ENCODE results near the gene BRAP.
"Not testable (repeated sequence)": the region's sequence is repeated elsewhere in the genome, so short reads cannot be mapped to it uniquely, and the experiment has no call there.

BRAP gene

GRCh38 chr12:111685811-111686573 is at the start of gene BRAP, which contains the start of gene ACAD10:
Gene BRAP (minus strand): TSS chr12:111685956. CDS start chr12:111685792, 164 bp downstream.
Gene ACAD10 (plus strand): TSS chr12:111686053. CDS start chr12:111692710, 6,657 bp downstream.
- peak; percentile 90 to 92 for DNase-seq (ENCODE audit: low read depth in 2 of 2)

DNA sequence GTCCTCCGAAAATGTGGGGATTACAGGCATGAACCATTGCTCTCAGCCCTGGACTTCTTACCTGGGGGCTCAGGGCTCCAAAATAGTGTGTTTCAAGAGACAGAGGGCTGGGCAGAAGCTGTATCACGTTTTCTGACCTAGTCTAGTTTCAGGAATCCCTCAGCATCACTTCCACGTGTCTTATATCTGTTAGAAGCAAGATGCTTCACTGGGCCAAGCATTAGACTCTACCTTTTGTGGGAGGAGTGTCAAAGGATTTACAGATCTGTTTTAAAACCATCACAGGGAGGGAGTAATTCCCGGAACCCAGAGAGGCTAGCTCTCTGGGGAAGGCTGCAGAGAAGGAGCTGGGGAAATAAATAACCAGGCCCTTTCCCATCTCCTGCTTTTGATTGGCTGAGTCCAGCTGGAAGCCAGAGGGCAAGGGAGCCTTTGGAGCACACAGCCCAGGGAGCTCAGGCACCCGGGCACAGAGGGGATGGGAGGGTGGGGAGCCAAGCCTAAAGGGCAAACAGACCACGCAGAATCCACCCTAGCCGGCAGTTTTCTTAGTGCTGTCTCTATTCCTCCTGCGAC is 47.7 kb upstream of the BRAP start:
- no peak for DNase-seq (ENCODE audit: low read depth in 2 of 2)

GRCh38 chr12:111732786-111733185 is 47.0 kb upstream of the BRAP start:
- no peak for DNase-seq (ENCODE audit: low read depth in 2 of 2)

- DNase-seq (ENCODE audit: low read depth in 2 of 2): no peak
Measured at GRCh38 chr12:111730420-111730819, 44.7 kb upstream of the BRAP start.

GRCh38 chr12:111728795-111729194 is 43.0 kb upstream of the BRAP start:
- DNase-seq (ENCODE audit: low read depth in 2 of 2): no peak

GRCh38 chr12:111723646-111724360 is 38.0 kb upstream of the BRAP start:
- not testable (repeated sequence) for DNase-seq (ENCODE audit: low read depth in 2 of 2)

DNA sequence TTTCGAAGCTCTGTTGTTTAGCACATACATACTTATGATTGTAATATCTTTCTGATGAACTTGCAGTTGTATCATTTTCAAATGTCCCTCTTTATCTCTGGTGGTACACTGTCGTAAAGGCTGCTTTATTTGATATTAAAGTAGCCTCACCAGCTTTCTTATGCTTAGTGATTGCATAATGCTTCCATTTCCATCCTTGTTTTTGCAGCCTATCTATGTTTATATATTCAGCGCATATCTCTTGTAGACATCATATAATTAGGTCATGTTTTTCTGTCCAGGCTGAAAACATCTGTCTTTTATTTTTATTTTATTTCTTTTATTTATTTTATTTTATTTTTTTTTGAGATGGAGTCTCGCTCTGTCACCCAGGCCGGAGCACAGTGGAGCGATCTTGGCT is 34.7 kb upstream of the BRAP start:
- DNase-seq (ENCODE audit: low read depth in 2 of 2): no peak

- not testable (repeated sequence) for DNase-seq (ENCODE audit: low read depth in 2 of 2)
Measured at GRCh38 chr12:111719316-111719715, 33.6 kb upstream of the BRAP start.

DNA sequence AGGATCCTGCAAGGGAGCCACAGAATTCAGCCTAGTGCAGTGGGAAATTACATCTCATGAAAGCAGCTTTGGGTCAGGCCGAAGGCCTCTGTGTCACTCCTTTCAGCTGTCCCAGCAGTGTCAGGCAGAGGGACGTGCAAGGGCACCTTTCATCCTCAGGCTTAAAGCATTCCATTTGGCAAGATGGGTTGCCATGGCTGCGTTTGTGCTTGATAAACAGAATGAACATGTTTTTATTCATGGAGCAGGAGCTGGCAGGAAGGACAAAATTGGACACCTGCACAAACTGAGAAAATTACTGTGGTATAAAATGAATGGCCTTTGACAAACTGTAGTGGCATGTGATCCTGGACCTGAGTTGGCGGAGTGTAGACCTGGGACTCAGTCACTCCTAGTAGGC is 29.5 kb upstream of the BRAP start:
- no peak for DNase-seq (ENCODE audit: low read depth in 2 of 2)

DNA sequence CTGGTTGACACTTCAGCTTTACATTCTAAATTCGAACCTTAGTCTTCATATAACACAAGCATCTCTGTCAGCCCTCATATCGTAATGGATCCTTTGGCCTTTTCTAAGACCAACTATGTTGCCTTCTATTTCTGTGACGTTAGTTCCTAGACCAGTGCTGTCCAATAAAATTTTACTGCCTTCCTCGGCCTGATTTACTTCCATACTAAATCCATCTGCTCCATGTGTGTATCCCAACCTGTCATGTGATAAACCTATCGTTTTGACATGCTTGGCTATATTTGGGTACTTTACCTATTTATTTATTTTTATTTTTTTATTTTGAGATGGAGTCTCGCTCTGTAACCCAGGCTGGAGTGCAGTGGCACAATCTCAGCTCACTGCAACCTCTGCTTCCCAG is 20.4 kb upstream of the BRAP start:
- no peak for DNase-seq (ENCODE audit: low read depth in 2 of 2)

DNA sequence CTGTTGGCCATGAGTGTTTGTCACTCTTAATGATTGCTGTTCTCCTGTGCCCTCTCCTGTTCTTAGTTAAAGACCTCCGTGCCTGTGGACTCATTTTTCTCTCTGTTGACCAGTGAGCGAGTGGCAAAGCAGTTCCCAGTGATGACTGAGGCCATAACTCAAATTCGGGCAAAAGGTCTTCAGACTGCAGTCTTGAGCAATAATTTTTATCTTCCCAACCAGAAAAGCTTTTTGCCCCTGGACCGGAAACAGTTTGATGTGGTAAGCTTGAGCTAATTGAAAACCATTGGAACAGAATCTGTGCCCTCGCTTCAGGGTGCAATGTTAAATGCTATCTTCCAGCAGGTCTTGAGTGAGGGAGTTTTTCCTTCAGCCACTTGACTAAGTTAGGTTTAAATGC is 19.9 kb upstream of the BRAP start:
- DNase-seq (ENCODE audit: low read depth in 2 of 2): no peak

DNA sequence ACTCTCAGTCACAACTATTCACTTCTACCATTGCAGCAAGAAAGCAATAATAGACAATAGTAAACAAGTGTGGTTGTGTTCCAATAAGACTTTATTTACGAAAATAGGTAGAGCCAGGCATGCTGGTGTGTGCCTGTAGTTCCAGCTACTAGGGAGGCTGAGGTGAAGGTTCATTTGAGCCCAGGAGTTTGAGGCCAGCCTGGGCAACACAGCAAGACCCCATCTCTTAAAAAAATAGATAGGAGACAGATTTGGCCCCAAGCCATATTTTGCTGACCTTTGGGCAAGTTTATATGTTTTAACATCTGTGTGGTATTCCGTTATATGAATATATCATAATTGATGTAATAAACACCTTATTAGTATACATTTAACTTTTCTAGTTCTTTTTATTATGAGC is 14.2 kb upstream of the BRAP start:
- DNase-seq (ENCODE audit: low read depth in 2 of 2): no peak

DNA sequence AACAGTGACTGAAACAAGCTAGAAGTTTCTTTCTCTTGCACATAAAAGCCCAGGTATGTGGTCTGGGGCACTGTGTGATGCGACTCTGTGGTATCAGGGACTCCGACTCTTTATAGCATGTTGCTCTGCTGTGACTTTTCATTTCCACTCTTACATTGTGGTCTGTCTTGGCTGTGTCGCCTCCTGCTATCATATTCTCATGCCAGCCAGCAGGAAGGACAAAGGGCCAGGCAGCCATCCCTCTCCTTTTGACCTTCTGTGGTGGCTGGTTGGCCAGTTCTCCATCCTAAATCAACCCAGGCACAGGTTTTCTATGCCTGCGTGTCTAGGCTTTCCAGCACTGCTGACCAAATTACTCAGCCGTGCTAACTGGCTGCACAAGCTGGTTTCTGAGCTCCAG is 8.1 kb upstream of the BRAP start:
- no peak for DNase-seq (ENCODE audit: low read depth in 2 of 2)

DNA sequence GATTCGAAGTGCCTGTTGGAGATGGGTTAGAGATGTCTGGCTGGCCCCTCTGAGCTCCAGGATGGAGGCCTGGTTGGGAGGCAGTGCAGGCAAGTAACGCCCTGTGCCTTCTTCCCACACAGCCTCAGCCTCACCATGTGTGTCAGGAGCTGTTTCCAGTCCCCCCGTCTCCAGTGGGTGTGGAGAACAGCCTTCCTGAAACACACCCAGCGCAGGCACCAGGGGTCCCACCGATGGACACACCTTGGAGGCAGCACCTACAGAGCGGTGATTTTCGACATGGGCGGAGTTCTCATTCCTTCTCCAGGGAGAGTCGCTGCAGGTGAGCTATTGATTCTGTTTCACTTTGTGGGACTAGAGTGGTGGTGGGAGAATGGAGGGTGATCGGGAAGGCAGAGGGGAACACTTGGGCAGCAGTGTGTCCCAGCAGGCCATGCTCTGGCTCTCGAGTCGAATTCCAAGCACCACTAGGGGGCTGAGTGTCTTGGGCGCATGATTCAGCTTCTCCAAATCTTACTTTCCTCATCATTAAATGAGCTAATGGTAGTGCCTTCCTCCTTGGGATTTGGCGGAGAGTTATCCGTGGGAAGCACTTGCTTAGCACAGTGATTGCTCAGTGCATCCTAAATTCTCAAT is 6.9 kb upstream of the BRAP start:
- DNase-seq (ENCODE audit: low read depth in 2 of 2): no peak

- DNase-seq (ENCODE audit: low read depth in 2 of 2): no peak
Measured at GRCh38 chr12:111691262-111691661, 5.5 kb upstream of the BRAP start.

GRCh38 chr12:111687952-111688351 is 2.2 kb upstream of the BRAP start:
- DNase-seq (ENCODE audit: low read depth in 2 of 2): no peak

DNA sequence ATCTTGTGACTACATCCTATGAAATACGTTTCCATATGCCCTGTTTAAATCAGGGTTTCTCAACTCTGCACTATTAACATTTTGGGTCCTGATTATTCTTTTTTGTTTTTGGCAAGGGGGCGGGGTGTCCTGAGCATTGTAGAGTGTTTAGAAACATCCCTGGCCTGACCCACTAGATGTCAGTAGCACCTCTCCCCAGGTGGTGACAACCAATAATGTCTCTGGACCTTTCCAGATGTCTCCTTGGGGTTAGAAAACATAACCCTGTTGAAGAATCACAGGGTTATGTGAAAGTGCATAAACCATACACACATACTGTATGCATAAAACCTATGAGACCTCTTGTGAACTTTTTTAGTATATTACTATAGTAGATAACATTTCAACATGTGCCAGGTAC is 1.5 kb upstream of the BRAP start:
- no peak for DNase-seq (ENCODE audit: low read depth in 2 of 2)

DNA sequence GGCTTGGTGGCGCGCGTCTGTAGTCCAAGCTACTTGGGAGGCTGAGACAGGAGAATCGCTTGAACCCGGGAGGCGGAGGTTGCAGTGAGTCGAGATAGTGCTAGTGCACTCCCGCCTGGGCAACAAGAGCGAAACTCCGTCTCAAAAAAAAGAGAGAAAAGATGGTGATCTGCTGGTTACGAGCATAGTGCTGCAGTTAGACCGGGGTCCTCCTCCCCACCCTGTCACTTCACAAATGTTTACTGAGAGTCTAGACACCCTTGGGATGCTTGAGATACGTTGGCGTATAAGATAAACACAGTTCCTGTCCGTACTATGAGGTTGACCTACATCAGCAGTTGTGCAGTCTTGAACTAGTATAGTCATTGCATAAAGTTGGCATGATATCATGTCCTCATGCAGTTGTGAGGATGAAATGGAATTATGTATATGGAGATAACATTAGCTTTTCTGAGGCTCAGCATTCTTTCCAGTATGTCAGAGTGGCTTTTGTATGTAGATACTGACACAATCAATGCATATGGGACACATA is 884 bp upstream of the BRAP start:
- DNase-seq (ENCODE audit: low read depth in 2 of 2): no peak

DNA sequence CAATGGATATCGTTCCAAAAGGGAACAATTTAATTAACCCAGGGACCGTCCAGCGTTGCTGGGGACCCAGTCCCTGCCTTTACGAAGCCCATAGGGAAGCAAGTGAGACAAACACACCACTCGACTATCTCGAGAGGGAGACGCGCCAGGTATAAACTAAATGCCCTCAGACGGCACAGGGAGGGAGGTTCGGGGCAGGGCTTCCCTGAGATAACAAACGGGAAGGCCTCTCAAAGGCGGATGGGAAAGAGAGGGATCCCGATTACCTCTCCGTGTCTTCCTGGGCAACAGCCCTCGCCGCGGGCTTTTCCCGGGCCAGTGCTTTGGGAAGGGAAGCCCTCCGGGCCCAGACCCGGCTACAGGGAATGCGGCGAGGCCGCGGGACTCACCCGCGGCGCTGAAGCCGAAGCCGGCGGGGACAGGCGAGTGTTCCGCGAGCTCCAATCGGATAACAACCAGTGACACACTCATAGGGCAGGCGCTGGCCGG is 390 bp downstream of the BRAP start:
- no peak for DNase-seq (ENCODE audit: low read depth in 2 of 2)

DNA sequence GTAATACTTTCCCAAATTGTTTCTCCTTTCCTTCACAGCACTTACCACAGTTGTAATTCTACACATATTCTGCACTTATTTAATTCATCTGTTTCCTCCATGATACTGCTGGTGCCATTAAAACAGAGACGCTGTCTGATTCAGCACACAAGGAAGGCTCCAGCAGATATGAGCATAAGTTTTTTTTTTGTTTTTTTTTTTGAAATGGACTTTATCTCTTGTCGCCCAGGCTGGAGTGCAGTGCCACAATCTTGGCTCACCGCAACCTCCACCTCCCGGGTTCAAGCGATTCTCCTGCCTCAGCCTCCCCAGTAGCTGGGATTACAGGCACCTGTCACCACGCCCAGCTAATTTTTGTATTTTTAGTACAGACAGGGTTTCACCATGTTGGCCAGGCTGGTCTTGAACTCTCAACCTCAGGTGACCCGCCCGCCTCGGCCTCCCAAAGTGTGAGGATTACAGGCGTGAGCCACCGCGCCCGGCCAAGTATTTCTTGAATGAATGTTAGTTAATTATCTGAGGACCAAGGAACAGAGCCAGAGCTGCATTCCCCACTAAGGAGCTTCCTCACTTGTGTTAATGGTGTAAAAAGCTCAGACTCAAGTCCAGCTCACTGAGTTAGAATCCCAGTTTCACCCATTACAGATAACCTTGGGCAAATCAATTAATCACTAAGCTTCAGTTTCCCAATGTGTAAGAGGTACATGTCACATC is 1.1 kb downstream of the BRAP start:
- DNase-seq (ENCODE audit: low read depth in 2 of 2): not testable (repeated sequence)

GRCh38 chr12:111677186-111677585 is 8.6 kb downstream of the BRAP start:
- DNase-seq (ENCODE audit: low read depth in 2 of 2): no peak

Measured in stimulated activated CD4-positive, alpha-beta T cell treated with anti-CD3 and anti-CD28 coated beads, Interleukin-4, amount 100 ng/mL, for 48 hours (primary cell).